ENCODE results near the gene SLC39A6.
"Not testable (repeated sequence)": the region's sequence is repeated elsewhere in the genome, so short reads cannot be mapped to it uniquely, and the experiment has no call there.

Gene SLC39A6, protein sequence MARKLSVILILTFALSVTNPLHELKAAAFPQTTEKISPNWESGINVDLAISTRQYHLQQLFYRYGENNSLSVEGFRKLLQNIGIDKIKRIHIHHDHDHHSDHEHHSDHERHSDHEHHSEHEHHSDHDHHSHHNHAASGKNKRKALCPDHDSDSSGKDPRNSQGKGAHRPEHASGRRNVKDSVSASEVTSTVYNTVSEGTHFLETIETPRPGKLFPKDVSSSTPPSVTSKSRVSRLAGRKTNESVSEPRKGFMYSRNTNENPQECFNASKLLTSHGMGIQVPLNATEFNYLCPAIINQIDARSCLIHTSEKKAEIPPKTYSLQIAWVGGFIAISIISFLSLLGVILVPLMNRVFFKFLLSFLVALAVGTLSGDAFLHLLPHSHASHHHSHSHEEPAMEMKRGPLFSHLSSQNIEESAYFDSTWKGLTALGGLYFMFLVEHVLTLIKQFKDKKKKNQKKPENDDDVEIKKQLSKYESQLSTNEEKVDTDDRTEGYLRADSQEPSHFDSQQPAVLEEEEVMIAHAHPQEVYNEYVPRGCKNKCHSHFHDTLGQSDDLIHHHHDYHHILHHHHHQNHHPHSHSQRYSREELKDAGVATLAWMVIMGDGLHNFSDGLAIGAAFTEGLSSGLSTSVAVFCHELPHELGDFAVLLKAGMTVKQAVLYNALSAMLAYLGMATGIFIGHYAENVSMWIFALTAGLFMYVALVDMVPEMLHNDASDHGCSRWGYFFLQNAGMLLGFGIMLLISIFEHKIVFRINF

DNA sequence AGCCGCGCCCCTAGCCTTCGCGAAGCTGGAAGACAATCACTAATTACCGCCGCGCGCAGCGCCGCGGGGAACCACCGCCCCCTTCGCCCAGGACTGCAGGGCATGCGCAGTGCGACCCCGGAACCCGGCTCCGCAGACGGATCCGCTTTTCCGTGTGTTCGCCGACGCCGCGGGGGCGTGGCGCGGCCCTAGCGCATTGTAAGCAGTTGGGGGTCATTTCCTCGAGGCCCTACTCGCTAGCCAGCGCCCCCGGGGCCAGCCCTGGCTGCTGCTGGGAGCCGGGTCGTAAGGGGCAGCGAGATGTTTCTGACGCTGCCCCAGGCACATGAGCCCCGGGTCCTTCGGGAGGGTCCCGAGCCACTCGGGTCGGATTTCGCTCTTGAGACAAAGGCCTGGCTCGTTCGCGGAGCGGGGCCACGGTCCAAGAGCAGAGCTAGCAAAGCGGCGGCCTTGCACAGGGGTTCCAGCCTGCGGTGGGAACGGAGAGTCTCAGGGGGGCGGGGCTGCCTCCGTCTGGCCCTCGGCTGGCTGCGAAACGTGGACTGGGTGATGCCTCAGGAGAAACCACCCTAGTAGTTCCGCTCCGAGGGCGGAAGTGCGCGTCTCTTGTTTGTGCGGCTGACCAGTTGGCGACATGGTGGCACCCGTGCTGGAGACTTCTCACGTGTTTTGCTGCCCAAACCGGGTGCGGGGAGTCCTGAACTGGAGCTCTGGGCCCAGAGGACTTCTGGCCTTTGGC is at the start of gene SLC39A6, which contains the start of gene ELP2:
SLC39A6 (minus strand) TSS at position 41 of the 739 bp plus-strand sequence. CDS start 2,333 bp downstream, outside the sequence.
ELP2 (plus strand) TSS at position 600 of the 739 bp plus-strand sequence; CDS start at position 635, 35 bp downstream.
- H3K4me3 Mint-ChIP-seq, result peak within 1 kb of the TSS; percentile 97
- no peaks in the 10 kb centered on the region for H3K9me3 Mint-ChIP-seq
- peak within 1 kb of the TSS; percentile 97 for H3K27ac Mint-ChIP-seq
- peaks cover 36% of the 10 kb centered on the region for H3K4me1 Mint-ChIP-seq
- peaks cover 8% of the 10 kb centered on the region for H3K36me3 Mint-ChIP-seq
- no peaks in the 10 kb centered on the region for H3K27me3 Mint-ChIP-seq
- ATAC-seq (ENCODE audit: low read depth) (peak; percentile 85), DNase-seq (ENCODE audit: low spot score in 2 of 2) (peak; percentile 94 to 97)

DNA sequence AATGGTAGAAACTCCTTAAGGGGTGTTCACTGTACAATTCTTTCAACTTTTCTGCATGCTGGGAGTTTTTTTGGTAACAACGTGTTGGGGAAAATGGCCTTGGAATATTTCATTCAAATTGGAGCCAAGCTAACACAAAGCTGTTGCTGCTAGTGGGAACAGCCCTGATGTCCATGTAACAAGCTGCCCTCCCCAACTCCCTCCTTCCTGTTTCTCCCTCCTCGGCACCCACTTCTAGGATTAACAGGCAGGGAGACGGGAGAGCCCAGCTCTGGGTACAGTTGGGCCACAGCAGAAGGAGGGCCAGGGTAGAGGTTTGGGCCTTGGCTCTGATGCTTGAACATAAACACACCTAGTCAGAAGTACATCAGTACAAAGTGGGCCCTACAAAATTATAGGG is 48.8 kb upstream of the SLC39A6 start:
- Mint-ChIP-seq H3K27ac (no peak overlapping the region), H3K9me3 (no peaks in the 10 kb centered on the region), H3K36me3 (peaks cover 11% of the 10 kb centered on the region), H3K4me1 (peaks cover 20% of the 10 kb centered on the region), H3K4me3 (no peak overlapping the region), H3K27me3 (no peaks in the 10 kb centered on the region)
- DNase-seq (ENCODE audit: low spot score in 2 of 2) (no peak), ATAC-seq (ENCODE audit: low read depth) (no peak)

DNA sequence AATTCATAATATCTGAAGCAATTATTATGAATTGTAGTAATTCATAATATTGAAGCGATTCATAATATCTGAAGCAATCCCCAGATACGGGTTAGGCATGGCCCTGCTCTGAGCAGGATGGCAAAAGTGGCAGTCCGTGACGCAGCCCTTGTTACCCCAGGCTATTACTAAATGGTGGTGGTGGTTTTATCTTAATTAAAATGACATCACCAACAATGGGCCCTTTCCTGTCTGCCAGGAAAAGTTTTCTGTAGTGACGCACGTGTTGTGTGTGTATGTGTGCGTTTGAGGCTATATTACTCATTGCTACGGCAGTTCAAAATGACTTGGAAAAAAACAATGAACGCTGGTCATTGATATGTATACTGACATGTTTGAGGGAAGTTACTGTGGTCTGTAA is 47.6 kb upstream of the SLC39A6 start:
- no peak overlapping the region for H3K27ac Mint-ChIP-seq
- no peak overlapping the region for H3K4me3 Mint-ChIP-seq
- H3K36me3 Mint-ChIP-seq, result peaks cover 13% of the 10 kb centered on the region
- ATAC-seq (ENCODE audit: low read depth) (no peak), DNase-seq (ENCODE audit: low spot score in 2 of 2) (no peak)
- no peaks in the 10 kb centered on the region for H3K9me3 Mint-ChIP-seq
- no peaks in the 10 kb centered on the region for H3K27me3 Mint-ChIP-seq
- H3K4me1 Mint-ChIP-seq, result peaks cover 20% of the 10 kb centered on the region

DNA sequence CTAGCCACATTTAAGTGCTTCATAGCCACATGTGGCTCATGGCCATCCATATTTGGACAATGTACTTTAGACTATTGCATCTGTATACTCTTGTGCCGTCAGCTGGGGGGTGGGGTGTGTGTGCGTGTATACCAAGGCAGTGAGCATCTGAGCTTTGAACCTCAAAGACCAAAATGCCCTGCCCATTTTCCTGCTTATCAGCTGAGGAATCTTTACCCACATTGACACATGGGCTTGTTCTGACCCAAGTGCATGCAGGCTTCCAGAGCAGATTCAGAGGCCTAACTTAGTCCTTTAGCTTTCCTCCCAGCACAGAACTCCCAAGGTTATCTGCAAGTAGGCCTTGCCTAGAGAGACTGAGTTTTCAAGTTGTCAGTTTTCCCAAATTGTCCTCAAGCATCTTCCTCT is 47.0 kb upstream of the SLC39A6 start:
- Mint-ChIP-seq H3K36me3 (peaks cover 13% of the 10 kb centered on the region), H3K4me3 (no peak overlapping the region), H3K9me3 (no peaks in the 10 kb centered on the region), H3K27me3 (no peaks in the 10 kb centered on the region), H3K4me1 (peaks cover 20% of the 10 kb centered on the region), H3K27ac (no peak overlapping the region)
- no peak for DNase-seq (ENCODE audit: low spot score in 2 of 2)
- ATAC-seq (ENCODE audit: low read depth), result no peak

DNA sequence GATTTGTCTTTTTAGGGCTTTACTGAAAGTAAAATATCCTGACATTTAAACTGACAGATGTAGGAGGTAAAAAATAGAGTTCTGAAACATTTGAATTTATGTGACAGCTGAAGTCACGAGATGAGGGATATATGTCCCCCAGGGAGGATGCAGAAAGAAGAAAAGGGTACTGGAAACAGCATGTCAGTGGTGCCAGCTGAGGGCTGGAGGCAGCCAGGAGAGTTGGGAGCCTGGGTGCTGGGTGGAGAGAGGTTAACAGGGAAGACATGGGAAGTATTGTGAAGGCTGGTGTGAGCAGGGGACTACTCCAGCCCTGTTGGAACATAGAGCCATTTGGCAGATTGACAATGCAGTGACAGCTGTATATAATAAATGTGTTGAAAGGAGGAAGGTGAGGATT is 46.3 kb upstream of the SLC39A6 start:
- peaks cover 19% of the 10 kb centered on the region for H3K4me1 Mint-ChIP-seq
- H3K36me3 Mint-ChIP-seq, result peaks cover 16% of the 10 kb centered on the region
- ATAC-seq (ENCODE audit: low read depth) (no peak), DNase-seq (ENCODE audit: low spot score in 2 of 2) (no peak)
- no peak overlapping the region for H3K27ac Mint-ChIP-seq
- no peaks in the 10 kb centered on the region for H3K9me3 Mint-ChIP-seq
- no peaks in the 10 kb centered on the region for H3K27me3 Mint-ChIP-seq
- no peak overlapping the region for H3K4me3 Mint-ChIP-seq

DNA sequence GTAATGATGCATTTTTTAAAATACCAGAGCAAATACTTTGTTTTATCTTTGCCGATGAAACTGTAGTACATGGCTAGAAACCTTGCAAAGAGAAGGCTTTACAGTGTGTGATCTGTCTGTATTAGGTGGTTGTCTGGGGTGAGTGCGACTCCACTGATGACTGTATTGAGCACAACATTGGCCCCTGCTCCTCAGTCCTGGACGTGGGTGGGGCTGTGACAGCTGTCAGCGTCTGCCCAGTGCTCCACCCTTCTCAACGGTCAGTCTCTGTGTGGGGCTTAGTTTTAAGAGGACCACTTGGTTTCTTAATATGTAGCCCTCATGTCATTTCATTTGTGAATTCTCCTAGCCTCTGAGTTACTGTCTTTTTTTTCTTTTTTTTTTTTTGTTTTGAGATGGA is 40.8 kb upstream of the SLC39A6 start:
- Mint-ChIP-seq H3K36me3 (peaks cover 16% of the 10 kb centered on the region), H3K4me1 (no peaks in the 10 kb centered on the region), H3K27ac (no peak overlapping the region), H3K9me3 (no peaks in the 10 kb centered on the region), H3K4me3 (no peak overlapping the region), H3K27me3 (no peaks in the 10 kb centered on the region)
- ATAC-seq (ENCODE audit: low read depth) (no peak), DNase-seq (ENCODE audit: low spot score in 2 of 2) (no peak)

DNA sequence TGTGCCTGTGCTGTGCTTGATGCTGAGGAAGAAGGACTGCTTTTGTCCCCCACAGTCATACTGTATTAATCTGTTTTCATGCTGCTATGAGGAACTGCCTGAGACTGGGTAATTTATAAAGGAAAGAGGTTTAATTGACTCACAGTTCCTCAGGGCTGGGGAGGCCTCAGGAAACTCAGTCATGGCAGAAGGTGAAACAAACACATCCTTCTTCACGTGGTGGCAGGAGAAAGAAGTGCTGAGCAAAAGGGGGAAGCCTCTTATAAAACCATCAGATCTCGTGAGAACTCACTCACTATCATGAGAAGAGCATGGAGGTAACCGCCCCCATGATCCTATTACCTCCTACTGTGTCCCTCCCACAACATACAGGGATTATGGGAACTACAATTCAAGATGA is 39.2 kb upstream of the SLC39A6 start:
- H3K4me3 Mint-ChIP-seq; H3K27me3 Mint-ChIP-seq; DNase-seq (ENCODE audit: low spot score in 2 of 2); ATAC-seq (ENCODE audit: low read depth); H3K4me1 Mint-ChIP-seq; H3K9me3 Mint-ChIP-seq: not testable (repeated sequence)
- Mint-ChIP-seq H3K27ac (peak overlapping the region; percentile 8), H3K36me3 (peaks cover 27% of the 10 kb centered on the region)

DNA sequence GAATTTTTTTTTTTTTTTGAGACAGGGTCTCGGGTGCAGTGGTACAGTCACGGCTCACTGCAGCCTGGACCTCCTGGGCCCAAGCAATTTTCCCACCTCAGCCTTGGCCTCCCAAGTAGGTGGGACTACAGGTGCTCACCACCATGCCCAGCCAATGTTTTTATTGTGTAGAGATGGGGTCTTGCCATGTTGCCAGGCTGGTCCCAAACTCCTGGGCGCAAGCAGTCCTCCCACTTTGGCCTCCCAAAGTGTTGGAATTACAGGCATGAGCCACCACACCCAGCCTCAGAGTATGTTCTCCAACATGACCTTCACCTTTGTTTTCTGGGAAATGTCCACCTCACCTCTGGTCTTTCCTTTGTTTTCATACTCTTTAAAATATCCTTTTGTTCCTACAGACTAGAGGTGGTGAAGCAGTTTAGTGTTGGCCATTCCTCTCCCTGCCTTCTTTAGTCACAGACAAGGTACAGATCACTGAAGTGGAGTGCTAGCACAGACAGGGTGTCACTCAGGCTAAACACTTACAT is 38.6 kb upstream of the SLC39A6 start:
- Mint-ChIP-seq H3K9me3 (no peaks in the 10 kb centered on the region), H3K27me3 (no peaks in the 10 kb centered on the region), H3K36me3 (peaks cover 30% of the 10 kb centered on the region), H3K4me1 (peaks cover 2% of the 10 kb centered on the region), H3K4me3 (no peak overlapping the region), H3K27ac (peak overlapping the region; percentile 8)
- no peak for DNase-seq (ENCODE audit: low spot score in 2 of 2)
- no peak for ATAC-seq (ENCODE audit: low read depth)

DNA sequence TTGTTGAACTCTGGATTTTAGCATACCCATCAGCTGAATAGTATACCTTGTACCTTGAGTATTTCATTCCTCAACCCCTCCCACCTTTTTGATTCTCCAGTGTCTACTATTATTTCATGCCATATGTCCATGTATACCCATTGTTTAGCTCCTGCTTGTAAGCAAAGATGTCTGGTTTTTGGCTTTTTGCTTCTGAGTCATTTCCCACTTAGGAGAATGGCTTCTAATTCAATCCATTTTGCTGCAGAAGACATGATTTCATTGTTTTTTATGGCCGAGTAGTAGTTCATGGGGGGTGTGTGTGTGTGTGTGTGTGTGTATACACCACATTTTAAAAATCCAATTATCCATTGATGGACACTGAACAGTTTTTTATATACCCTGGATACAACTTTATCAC is 33.8 kb upstream of the SLC39A6 start:
- H3K4me3 Mint-ChIP-seq, result no peak overlapping the region
- ATAC-seq (ENCODE audit: low read depth) (no peak), DNase-seq (ENCODE audit: low spot score in 2 of 2) (no peak)
- peaks cover 43% of the 10 kb centered on the region for H3K36me3 Mint-ChIP-seq
- no peaks in the 10 kb centered on the region for H3K27me3 Mint-ChIP-seq
- H3K4me1 Mint-ChIP-seq, result peaks cover 11% of the 10 kb centered on the region
- H3K9me3 Mint-ChIP-seq, result no peaks in the 10 kb centered on the region
- H3K27ac Mint-ChIP-seq, result peak overlapping the region; percentile 57

DNA sequence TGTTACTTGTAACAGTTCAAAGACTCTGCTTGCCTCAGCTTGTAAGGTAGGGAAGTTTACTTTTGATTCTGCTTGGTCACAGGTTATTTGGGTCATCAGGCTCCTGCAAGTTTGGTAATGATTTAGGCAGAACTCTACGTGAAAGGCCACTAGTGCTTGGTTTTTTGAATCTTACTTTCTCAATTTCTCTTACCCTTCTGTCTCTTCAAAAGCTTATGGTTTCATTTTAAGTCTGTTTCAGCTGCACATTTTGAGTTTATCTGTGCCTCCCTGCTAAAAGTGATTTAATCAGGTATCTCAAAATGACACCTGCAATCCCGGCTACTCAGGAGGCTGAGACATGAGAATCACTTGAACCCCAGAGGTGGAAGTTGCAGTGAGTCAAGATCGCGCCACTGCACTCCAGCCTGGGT is 31.8 kb upstream of the SLC39A6 start:
- DNase-seq (ENCODE audit: low spot score in 2 of 2) (no peak), ATAC-seq (ENCODE audit: low read depth) (no peak)
- H3K27me3 Mint-ChIP-seq, result no peaks in the 10 kb centered on the region
- peak overlapping the region; percentile 67 for H3K27ac Mint-ChIP-seq
- no peaks in the 10 kb centered on the region for H3K9me3 Mint-ChIP-seq
- peaks cover 15% of the 10 kb centered on the region for H3K4me1 Mint-ChIP-seq
- H3K36me3 Mint-ChIP-seq, result peaks cover 48% of the 10 kb centered on the region
- H3K4me3 Mint-ChIP-seq, result no peak overlapping the region

DNA sequence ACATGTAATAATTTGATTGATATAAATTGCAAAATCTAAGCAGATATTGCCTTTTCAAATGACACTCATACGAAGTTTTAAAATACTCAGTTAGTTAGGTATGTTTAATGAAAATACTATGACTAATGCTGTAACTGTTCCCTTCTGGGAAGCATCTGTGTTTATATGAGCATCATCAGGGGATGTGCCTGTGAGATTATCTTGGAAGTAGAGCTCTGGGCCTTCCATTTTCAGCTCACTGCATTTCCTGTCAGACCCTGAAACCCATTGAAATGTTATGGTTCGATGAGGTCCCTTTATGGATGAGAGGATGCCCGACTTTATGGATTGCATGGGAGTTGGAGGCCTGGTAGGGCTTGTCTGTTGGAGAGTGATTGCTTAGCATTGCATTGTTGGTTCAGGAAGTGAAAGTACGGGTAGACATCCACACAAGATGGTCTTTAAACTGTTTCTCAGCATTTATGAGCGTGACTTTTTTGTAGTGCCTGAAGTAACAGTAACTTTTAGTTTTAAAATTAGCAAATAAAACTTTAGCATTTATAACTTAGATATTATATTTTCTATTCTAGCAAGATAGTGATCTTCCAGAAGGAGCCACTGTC is 29.2 kb upstream of the SLC39A6 start:
- peaks cover 17% of the 10 kb centered on the region for H3K4me1 Mint-ChIP-seq
- H3K4me3 Mint-ChIP-seq, result no peak overlapping the region
- peak; percentile 45 for ATAC-seq (ENCODE audit: low read depth)
- H3K27me3 Mint-ChIP-seq, result no peaks in the 10 kb centered on the region
- peaks cover 42% of the 10 kb centered on the region for H3K36me3 Mint-ChIP-seq
- H3K27ac Mint-ChIP-seq, result peak overlapping the region; percentile 57
- no peaks in the 10 kb centered on the region for H3K9me3 Mint-ChIP-seq
- no peak for DNase-seq (ENCODE audit: low spot score in 2 of 2)

DNA sequence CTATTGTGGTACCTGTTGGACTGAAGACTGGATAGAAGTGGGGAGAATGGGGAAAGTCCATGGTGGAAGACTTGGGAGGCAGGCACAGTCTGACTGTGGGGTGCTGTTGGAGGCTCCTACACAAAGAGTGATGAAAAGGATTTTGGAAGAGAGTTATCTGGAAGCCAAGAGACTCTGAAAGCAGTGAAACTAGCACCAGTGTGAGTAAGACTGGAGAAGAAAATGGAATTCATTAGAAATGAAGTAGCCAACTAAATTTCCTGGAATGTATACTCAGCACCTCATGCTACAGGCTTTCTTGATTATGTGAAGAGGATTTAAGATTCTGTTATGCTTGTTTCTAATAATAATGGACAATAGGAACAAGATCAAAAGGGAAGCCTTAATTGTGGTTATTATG is 28.3 kb upstream of the SLC39A6 start:
- ATAC-seq (ENCODE audit: low read depth) (no peak), DNase-seq (ENCODE audit: low spot score in 2 of 2) (no peak)
- Mint-ChIP-seq H3K9me3 (no peaks in the 10 kb centered on the region), H3K27me3 (no peaks in the 10 kb centered on the region), H3K4me1 (peaks cover 18% of the 10 kb centered on the region), H3K36me3 (peaks cover 47% of the 10 kb centered on the region), H3K27ac (peak overlapping the region; percentile 51), H3K4me3 (no peak overlapping the region)

DNA sequence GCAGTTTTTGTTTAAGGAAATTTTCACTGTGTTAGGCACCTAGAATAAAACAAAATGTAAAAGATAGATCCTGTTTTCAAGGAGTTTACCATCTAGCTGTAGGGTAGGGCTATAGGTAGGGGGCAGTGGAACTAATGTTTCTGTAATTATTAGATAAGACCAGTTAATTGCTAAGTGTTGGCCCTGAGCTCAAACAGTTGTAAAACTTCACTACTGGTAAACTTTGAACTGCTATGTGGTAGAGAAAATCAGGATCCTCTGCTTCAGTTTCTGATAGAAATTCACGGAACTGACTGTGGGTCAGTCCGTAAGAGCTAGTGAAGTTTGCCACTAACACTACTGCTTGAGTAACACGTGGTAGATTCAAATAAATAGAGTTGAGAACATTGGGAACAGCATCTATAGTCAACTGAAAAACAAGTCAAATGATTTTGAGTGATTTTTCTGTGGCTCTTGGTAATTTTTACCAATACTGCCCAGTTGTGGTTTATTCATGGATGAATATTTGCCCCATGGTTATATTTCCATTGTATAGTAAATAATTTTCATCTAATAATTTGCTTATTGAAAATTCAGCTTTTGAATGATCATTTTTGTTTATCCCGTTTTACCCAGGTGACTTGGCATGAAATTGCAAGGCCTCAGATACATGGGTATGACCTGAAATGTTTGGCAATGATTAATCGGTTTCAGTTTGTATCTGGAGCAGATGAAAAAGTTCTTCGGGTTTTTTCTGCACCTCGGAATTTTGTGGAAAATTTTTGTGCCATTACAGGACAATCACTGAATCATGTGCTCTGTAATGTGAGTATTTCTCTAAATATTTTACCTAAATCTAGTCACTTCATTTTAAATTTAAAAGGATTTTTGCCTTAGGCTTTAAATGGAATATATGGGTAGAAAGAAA is 27.0 kb upstream of the SLC39A6 start:
- ATAC-seq (ENCODE audit: low read depth), result no peak

More for the DNA sequence above, 27.0 kb upstream of the SLC39A6 start:
- H3K4me1 Mint-ChIP-seq, result peaks cover 13% of the 10 kb centered on the region
- DNase-seq (ENCODE audit: low spot score in 2 of 2), result no peak
- peaks cover 45% of the 10 kb centered on the region for H3K36me3 Mint-ChIP-seq
- H3K27ac Mint-ChIP-seq, result no peak overlapping the region
- no peaks in the 10 kb centered on the region for H3K9me3 Mint-ChIP-seq
- H3K4me3 Mint-ChIP-seq, result no peak overlapping the region
- no peaks in the 10 kb centered on the region for H3K27me3 Mint-ChIP-seq

Measured in memory B cell (primary cell).